H9 (cell line): ENCODE data around the gene FAU. TPM values are rescaled to one million over a fixed set of nuclear protein-coding genes. Genes with fewer than 3 reads are reported as not detected.

Experiments
- DNase-seq: peaks from one replicate; pipeline ENCODE4 v3.0.0-alpha.2; 2017
- H2AFZ ChIP-seq: one replicate; pipeline ENCODE4 v1.6.1; 2013; ENCODE audit warnings: mild to moderate bottlenecking, low read length, control low read depth, moderate library complexity
- H2AK5ac ChIP-seq: 2 replicates; pipeline ENCODE4 v1.6.1; 2013; ENCODE audit warnings: low read length, control low read depth, mixed read lengths; ENCODE audit not compliant: insufficient read length
- H2BK120ac ChIP-seq: one replicate; pipeline ENCODE4 v1.6.1; 2013; ENCODE audit warnings: low read depth, mild to moderate bottlenecking, low read length, control low read depth, inconsistent platforms; ENCODE audit not compliant: poor library complexity, severe bottlenecking
- H2BK12ac ChIP-seq: 2 replicates; pipeline ENCODE4 v1.6.1; 2013; ENCODE audit warnings: low read length, control low read depth, mixed read lengths, low read depth; ENCODE audit not compliant: insufficient read length
- H2BK15ac ChIP-seq: 2 replicates; pipeline ENCODE4 v1.6.1; 2013; ENCODE audit warnings: low read depth, low read length, control low read depth
- H2BK20ac ChIP-seq: one replicate; pipeline ENCODE4 v1.6.1; 2013; ENCODE audit warnings: low read depth, mild to moderate bottlenecking, low read length, control low read depth, inconsistent platforms; ENCODE audit not compliant: poor library complexity, severe bottlenecking
- H2BK5ac ChIP-seq: 2 replicates; pipeline ENCODE4 v1.6.1; 2013; ENCODE audit warnings: low read length, control low read depth, mixed read lengths; ENCODE audit not compliant: insufficient read length
- H3K14ac ChIP-seq: 2 replicates; pipeline ENCODE4 v1.6.1; 2013; ENCODE audit warnings: low read length, control low read depth; ENCODE audit not compliant: insufficient read depth
- H3K18ac ChIP-seq: 2 replicates; pipeline ENCODE4 v1.6.1; 2013; ENCODE audit warnings: low read depth, mild to moderate bottlenecking, mixed read lengths, low read length, control low read depth; ENCODE audit not compliant: insufficient read length
- H3K23ac ChIP-seq: 2 replicates; pipeline ENCODE4 v1.6.1; 2013; ENCODE audit warnings: low read length, control low read depth, mixed read lengths, low read depth; ENCODE audit not compliant: insufficient read length
- H3K23me2 ChIP-seq: 2 replicates; pipeline ENCODE4 v1.6.1; 2013; ENCODE audit warnings: low read depth, mild to moderate bottlenecking, mixed read lengths, low read length, control low read depth; ENCODE audit not compliant: insufficient read length, poor library complexity, severe bottlenecking
- H3K27ac ChIP-seq: 2 replicates; pipeline ENCODE4 v1.5.1; 2013; ENCODE audit warnings: low read length, control low read depth, mixed read lengths, low read depth; ENCODE audit not compliant: insufficient read length
- H3K27me3 ChIP-seq: 2 replicates; pipeline ENCODE4 v1.6.1; 2013; ENCODE audit warnings: low read length, control low read depth, inconsistent platforms; ENCODE audit not compliant: insufficient read depth
- H3K4ac ChIP-seq: 2 replicates; pipeline ENCODE4 v1.6.1; 2013; ENCODE audit warnings: low read depth, mild to moderate bottlenecking, control low read depth, inconsistent platforms, low read length, moderate library complexity
- H3K4me1 ChIP-seq: 2 replicates; pipeline ENCODE4 v1.6.1; 2013; ENCODE audit warnings: low read length, control low read depth, inconsistent platforms; ENCODE audit not compliant: insufficient read depth
- H3K4me2 ChIP-seq: 2 replicates; pipeline ENCODE4 v1.6.1; 2013; ENCODE audit warnings: low read length, control low read depth, mixed read lengths; ENCODE audit not compliant: insufficient read length, insufficient read depth
- H3K56ac ChIP-seq: 2 replicates; pipeline ENCODE4 v1.6.1; 2013; ENCODE audit warnings: low read depth, mild to moderate bottlenecking, mixed read lengths, low read length, control low read depth; ENCODE audit not compliant: insufficient read length
- H3K79me1 ChIP-seq: 2 replicates; pipeline ENCODE4 v1.6.1; 2013; ENCODE audit warnings: low read depth, mild to moderate bottlenecking, moderate library complexity, low read length, control low read depth, inconsistent platforms; ENCODE audit not compliant: insufficient read depth, poor library complexity, severe bottlenecking
- H3K79me2 ChIP-seq: 2 replicates; pipeline ENCODE4 v1.6.1; 2013; ENCODE audit warnings: low read length, control low read depth, inconsistent platforms; ENCODE audit not compliant: insufficient read depth
- H3K9ac ChIP-seq: 2 replicates; pipeline ENCODE4 v1.6.1; 2013; ENCODE audit warnings: low read length, control low read depth, mixed read lengths; ENCODE audit not compliant: insufficient read length; ENCODE audit errors: extremely low read depth
- H3K9me3 ChIP-seq: one replicate; pipeline ENCODE4 v1.6.1; 2013; ENCODE audit warnings: low read depth, low read length, inconsistent platforms; ENCODE audit not compliant: control insufficient read depth
- H3T11ph ChIP-seq: one replicate; pipeline ENCODE4 v1.6.1; 2013; ENCODE audit warnings: mild to moderate bottlenecking, low read length, control low read depth, inconsistent platforms
- H4K20me1 ChIP-seq: one replicate; pipeline ENCODE4 v1.6.1; 2013; ENCODE audit not compliant: control insufficient read depth, insufficient read length, insufficient read depth
- H4K5ac ChIP-seq: 2 replicates; pipeline ENCODE4 v1.6.1; 2013; ENCODE audit warnings: low read depth, mild to moderate bottlenecking, mixed read lengths, low read length, control low read depth; ENCODE audit not compliant: insufficient read length
- H4K8ac ChIP-seq: replicated peaks from 2 replicates; pipeline ENCODE4 v1.6.1; 2013; ENCODE audit warnings: low read length, control low read depth, mixed read lengths, low read depth; ENCODE audit not compliant: insufficient read length
- H4K91ac ChIP-seq: 2 replicates; pipeline ENCODE4 v1.6.1; 2013; ENCODE audit warnings: low read depth, mild to moderate bottlenecking, moderate library complexity, mixed read lengths, low read length, control low read depth; ENCODE audit not compliant: insufficient read length
- H3K27ac Mint-ChIP-seq, 3 experiments: 2 replicates in 2 of 3; 3 replicates in 1 of 3; pipeline ENCODE4 v1.8.0; 2020 to 2021; ENCODE audit warnings: mixed read lengths in 3 of 3, mild to moderate bottlenecking in 1 of 3, moderate library complexity in 1 of 3
- H3K27me3 Mint-ChIP-seq: 2 replicates; pipeline ENCODE4 v1.8.0; 2021; ENCODE audit warnings: low read depth, mild to moderate bottlenecking, moderate library complexity, mixed read lengths
- H3K36me3 Mint-ChIP-seq, 3 experiments: 2 replicates in 2 of 3; 3 replicates in 1 of 3; pipeline ENCODE4 v1.8.0; 2020 to 2021; ENCODE audit warnings: low read depth in 3 of 3, mixed read lengths in 3 of 3; ENCODE audit not compliant: insufficient read depth in 1 of 3
- H3K4me1 Mint-ChIP-seq, 2 experiments: 2 replicates each; pipeline ENCODE4 v1.8.0; 2020; ENCODE audit warnings: mixed read lengths in 2 of 2
- H3K4me3 Mint-ChIP-seq, 2 experiments: 2 replicates in 1 of 2; 3 replicates in 1 of 2; pipeline ENCODE4 v1.8.0; 2020 to 2021; ENCODE audit warnings: mild to moderate bottlenecking in 2 of 2, mixed read lengths in 2 of 2, moderate library complexity in 1 of 2
- H3K9me3 Mint-ChIP-seq, 2 experiments: 2 replicates in 1 of 2; 3 replicates in 1 of 2; pipeline ENCODE4 v1.8.0; 2020; ENCODE audit warnings: mild to moderate bottlenecking in 2 of 2, mixed read lengths in 2 of 2, moderate library complexity in 1 of 2
- CTCF ChIP-seq: fragments of 200-600 bp; sonication (generic); conservative IDR thresholded peaks from 3 replicates; pipeline ENCODE4 v1.8.0; 2021; ENCODE audit warnings: antibody characterized with exemption, mild to moderate bottlenecking
- WGBS: extraction: QIAGEN DNeasy Blood & Tissue Kit; methylation state at CpG from one replicate; pipeline ENCODE4 v1.1.7; 2013; ENCODE audit warnings: missing lambda C conversion rate, low lambda C conversion rate, mixed read lengths; ENCODE audit not compliant: insufficient read length; ENCODE audit errors: extremely low coverage; 5-methylcytosine and 5-hydroxymethylcytosine counted together
- total RNA-seq: library from RNA; stranded (reverse); gene quantifications from 2 replicates; pipeline ENCODE4 v1.2.1, GENCODE V29; 2021

FAU gene
- total RNA-seq, 1 experiment from 2014 or later: 898 TPM

GRCh38 chr11:65133724-65134123 is 11.8 kb upstream of the FAU start:
- Mint-ChIP-seq H3K36me3 (peaks cover 5 to 31% (median 26%) of the 10 kb centered on the region in 3 experiments; a peak in 6 of 7 replicates), H3K27ac (peak overlapping the region; percentile 100; a peak in 6 of 7 replicates), H3K4me3 (peak overlapping the region; percentile 93 to 95), H3K4me1 (peaks cover 19 to 23% of the 10 kb centered on the region in 2 experiments), H3K27me3 (no peaks in the 10 kb centered on the region), H3K9me3 (no peaks in the 10 kb centered on the region; a peak in 1 of 5 replicates)
- Histone ChIP-seq H3K23ac (no peak overlapping the region), H3K9ac (peak overlapping the region; percentile 96), H3K79me2 (no peaks in the 10 kb centered on the region), H3K56ac (no peak overlapping the region), H3K4me2 (peak overlapping the region; percentile 58), H3K27me3 (no peaks in the 10 kb centered on the region), H2BK5ac (no peak overlapping the region), H3K27ac (no peak overlapping the region), H3T11ph (no peak overlapping the region), H3K18ac (no peak overlapping the region), H3K79me1 (no peaks in the 10 kb centered on the region), H2AK5ac (no peak overlapping the region), H2AFZ (no peak overlapping the region), H2BK20ac (no peak overlapping the region), H4K8ac (no peak overlapping the region), H3K4me1 (no peaks in the 10 kb centered on the region), H4K91ac (no peak overlapping the region), H2BK12ac (no peak overlapping the region), H3K23me2 (peaks cover 14% of the 10 kb centered on the region), H3K4ac (no peak overlapping the region), H4K20me1 (no peaks in the 10 kb centered on the region), H3K14ac (no peak overlapping the region), H4K5ac (no peak overlapping the region), H2BK120ac (no peak overlapping the region), H3K9me3 (no peaks in the 10 kb centered on the region), H2BK15ac (no peak overlapping the region)
- whole genome bisulfite sequencing: no CpG with 5 or more reads among the region's 20 CpGs
- no peak for TF ChIP-seq CTCF
- no peak for DNase-seq
